Measurements from ENCODE around the gene CRB1.

CRB1 gene

GRCh38 chr1:197268012-197268411 is at the start of gene CRB1:
Gene CRB1, plus strand, starts transcription at chr1:197268252. Its CDS starts 161 bp downstream, at chr1:197268413.
- DNase-seq: no peak

DNA sequence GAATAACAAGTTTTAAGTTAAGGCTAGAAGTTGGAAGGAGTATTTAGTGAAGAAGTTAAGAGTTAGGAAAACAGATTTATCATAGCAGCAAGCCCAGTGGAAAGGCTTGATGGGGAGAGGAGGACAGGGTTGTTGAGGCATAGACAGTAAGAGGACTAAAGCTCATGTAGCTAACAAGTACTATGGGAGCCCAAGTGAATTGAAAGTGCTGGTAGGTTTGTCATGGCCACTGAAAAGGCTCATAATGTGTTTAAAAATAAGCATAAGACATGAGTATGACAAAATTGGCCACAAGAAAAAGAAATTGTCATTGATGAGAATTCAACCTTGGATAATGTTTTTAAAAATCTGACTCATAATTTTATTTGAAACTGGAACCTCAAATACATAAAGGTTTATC is 49.2 kb upstream of the CRB1 start:
- DNase-seq: no peak

DNA sequence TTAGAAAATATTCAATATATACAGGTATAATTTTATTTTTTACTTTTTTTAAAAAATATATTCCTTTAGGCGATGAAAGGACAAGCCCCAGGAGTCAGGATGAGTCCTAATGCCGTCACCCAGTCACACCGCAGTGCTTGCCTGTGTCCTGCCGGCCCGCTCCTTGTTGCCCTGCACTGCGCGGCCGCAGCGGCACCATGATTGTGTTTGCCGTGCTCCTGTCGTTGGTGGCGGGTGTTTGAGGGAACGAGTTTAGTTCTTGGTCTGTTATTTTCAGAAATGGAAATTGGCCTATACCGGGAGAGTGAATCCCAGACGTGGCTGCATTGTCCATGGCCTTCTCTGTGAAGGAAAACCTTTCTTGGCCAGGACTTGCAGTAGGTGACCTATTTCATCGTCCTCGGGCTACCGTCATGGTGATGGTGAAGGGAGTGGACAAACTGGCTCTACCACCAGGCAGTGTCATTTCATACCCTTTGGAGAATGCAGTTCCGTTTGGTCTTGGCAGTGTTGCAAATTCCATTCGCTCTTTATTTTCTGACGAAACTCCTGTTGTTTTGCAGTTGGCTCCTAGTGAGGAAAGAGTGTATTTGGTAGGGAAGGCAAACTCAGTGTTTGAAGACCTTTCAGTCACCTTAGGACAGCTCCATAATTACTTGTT is 45.9 kb upstream of the CRB1 start:
- no peak for DNase-seq

GRCh38 chr1:197222780-197223179 is 45.3 kb upstream of the CRB1 start:
- no peak for DNase-seq

DNA sequence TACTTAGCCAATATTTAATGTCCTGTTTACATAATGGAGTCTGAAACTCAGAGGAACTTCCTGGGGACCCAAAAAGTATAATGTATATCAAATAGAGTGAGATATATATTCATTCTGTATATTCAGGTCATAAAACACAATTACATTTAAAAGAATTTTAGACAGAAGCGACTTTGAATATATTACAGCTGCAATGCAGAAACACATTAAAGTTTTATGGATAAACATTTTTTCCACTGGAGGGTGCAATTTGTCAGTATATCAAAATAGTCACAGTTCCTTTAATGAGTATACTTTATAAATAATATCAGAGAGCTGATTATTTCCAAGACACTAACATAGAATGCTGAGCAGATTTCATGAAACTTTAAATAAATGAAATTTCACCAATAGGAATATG is 43.9 kb upstream of the CRB1 start:
- DNase-seq: no peak

DNA sequence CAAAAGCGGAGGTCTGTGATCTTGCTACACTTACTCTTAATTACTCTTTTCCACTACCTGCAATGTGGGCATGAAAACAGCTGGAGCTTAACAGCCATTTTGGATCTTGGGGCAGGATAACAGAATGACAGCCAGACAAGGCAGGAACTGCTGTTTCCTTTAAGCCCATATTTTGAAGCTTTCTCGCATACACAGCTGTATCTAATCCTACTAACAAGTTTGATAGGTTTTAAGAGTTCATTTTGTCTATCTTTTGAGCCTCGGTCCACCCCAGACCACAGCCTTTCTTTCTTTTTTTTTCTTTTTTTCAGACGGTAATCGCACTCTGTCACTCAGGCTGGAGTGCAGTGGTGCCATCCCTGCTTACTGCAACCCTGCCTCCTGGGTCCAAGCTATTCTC is 42.4 kb upstream of the CRB1 start:
- no peak for DNase-seq

DNA sequence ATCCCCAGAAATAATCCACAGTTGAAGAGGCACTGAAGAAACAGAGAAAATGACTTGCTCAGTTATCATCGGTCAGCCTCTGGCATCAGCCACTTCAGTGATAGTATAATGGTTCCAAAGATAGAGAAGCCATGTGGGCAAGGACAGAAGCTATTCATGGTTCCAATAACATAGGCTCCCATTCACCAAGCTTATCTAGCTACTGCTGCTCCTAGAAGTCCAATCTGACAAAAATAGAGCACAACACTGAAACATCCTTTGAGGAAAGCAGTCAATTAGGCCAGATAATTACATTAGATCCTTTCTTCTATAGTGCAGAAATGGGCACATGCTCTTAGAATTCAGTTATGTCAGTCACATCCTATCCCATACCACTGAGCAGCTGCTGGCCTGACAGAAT is 33.5 kb upstream of the CRB1 start:
- DNase-seq: no peak

GRCh38 chr1:197235355-197235754 is 32.7 kb upstream of the CRB1 start:
- no peak for DNase-seq

GRCh38 chr1:197247465-197247864 is 20.6 kb upstream of the CRB1 start:
- DNase-seq: no peak

DNA sequence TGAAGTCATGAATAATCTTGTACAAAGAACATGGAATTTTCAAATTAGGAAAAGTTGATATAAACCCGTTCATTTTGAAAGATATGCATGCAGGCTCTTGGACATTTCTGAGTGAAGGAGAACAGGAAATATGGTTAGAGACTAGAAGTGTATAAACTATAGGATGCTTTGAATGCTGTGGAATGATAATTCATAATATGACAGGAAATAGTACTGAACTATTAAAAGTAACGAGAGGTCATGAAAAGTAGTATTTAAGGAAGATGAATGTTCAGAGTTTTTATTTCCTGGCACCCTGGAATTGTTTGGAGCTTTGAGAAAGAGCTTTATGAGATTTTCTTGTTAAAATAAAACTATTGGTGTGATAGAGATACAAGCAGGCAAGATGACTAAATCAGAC is 18.7 kb upstream of the CRB1 start:
- no peak for DNase-seq

- no peak for DNase-seq
These were observed 17.4 kb upstream of the CRB1 start for GRCh38 chr1:197250616-197251015.

DNA sequence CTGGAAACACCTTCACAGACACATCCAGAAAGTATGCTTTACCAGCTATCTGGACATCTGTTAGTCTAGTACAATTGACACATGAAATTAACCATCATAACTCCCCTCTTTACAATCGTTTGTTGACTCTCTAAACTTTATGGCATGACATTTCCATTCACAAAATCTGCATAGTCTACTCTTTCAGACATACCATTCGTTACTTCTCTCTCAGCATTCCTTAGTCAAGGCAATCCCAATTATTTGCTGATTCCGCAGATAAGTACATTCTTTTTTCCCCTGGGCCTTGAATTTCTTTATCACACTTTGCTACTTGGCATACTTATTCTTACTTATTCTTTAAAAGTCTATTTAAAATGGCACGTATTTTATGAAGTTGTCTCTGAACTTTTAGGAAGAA is 15.1 kb upstream of the CRB1 start:
- DNase-seq: no peak

DNA sequence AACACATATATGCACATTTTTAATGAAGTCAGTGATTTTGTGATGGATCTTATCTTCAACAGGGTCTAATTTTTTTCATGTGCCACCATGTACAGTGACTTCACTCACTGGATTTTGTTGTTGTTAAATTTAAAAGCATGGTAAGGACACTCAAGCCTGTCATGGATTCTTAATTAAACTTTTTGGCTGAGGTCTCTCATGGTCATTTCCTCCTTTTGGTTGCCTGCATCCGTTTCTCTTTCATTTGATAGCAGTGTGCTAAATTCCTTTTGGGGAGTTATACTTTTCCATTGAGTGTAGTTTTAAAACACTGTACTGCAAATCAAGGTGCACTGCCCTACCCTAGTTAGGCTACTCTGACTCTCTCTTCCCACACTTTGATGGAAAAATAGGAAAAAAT is 13.2 kb upstream of the CRB1 start:
- no peak for DNase-seq

GRCh38 chr1:197264936-197265567 is 3.0 kb upstream of the CRB1 start:
- no peak for DNase-seq

- no peak for DNase-seq
These were observed 1.0 kb downstream of the CRB1 start for GRCh38 chr1:197269053-197269452.

DNA sequence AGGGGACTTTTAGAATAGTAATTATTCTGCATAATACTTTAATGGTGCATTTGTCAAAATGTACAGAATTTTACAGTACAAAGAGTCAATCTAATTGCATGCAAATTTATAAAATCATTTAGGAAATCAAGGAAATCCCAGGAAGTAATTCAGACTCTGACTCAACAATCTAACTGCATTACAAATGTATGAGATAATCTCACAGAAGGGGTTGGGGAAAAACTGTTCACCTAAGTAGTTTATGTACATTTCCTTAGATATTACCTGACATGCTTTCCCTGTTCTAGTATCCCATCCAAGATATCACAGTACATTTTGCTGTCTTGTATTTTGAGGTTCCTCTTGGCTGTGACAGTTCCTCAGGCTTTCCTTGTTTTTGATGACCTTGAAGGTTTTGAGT is 4.7 kb downstream of the CRB1 start:
- DNase-seq: no peak

DNA sequence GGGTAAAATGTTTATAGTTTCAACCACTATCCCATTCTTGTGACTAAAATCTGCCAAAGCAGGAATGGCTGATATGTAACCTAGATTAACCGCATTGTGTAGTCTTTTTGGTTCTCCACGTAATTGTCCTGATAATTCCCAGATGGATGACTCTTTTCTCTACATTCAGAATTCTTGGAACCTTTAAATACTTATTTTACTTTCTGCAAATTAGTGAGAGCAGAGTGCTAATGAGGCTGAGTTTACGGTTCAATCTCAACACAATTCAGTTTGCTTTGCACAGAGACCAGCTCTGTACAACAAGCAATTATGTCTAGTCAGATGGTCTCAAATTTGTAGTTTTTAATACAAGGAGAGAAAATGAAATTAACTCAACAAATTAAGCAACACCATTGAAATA is 9.1 kb downstream of the CRB1 start:
- no peak for DNase-seq

DNA sequence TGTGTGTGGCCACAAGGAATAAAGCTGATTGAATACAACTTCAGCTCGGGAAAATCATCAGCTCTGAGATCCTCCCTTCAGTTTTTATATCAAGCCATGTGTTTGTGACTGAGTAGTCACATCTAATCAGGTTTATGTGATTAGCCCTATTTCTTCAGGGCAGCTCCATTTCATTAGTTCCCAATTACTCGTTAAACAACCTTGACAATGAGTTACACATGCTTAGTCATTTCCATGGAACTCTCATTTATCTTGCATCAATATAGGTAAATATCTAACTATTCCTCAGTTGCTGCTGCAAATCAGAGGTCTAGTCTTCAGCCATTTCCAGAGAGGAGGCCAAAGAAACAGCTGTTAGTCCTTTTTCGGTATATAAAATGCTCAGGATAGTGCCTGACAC is 16.3 kb downstream of the CRB1 start:
- DNase-seq: no peak

- DNase-seq: no peak
These were observed 16.9 kb downstream of the CRB1 start for GRCh38 chr1:197284966-197285365.

DNA sequence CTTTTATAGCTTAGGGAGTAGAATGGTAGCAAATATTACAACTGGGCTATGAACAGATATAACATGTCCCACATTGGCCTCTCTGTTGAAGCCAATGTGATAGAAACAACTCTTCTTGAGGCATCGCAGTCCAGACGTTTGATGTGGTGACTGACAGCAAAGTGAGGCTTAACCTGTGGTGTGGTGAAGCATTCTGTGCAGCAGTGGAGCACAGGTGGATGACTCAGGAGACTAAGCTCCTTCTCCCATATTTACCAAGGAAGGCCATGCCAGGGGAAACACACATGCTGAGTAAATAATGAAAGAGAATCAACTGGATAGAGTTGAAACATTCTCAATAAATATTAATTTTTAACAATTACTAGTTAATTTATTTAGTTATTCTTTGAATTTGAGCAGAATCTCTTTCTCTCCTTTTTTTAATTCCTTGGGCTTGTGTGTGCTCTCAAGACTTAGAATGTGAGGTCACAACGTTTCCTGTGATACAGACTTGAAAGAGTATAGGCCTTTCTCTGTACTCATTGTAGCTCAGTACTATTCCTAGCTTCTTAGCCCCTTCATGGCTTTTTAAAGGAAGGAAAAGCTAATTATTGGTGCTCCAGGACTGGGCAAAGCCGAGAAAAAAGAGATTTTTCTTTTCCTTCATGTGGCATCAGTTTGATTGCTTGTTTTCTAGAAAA is 17.6 kb downstream of the CRB1 start:
- no peak for DNase-seq

GRCh38 chr1:197286634-197287033 is 18.6 kb downstream of the CRB1 start:
- DNase-seq: no peak

DNA sequence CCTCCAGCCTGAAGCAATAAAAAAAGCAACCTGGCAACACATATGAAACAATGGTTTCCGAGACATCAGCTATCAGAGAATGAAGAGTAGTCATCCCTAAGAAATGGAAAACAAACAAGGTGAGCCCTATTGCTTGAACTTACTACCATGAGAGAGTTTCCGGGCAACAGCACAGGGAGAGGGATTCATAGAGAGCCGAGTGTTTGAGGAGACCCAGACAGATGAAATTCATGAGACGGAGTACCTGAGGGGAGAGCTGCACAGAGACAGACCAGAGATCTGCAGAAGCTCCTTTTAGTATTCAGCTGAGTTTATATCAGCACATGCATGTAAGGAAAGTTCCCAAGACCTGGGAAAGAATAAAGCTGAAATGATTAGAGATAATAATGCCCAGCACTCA is 19.8 kb downstream of the CRB1 start:
- DNase-seq: no peak

DNA sequence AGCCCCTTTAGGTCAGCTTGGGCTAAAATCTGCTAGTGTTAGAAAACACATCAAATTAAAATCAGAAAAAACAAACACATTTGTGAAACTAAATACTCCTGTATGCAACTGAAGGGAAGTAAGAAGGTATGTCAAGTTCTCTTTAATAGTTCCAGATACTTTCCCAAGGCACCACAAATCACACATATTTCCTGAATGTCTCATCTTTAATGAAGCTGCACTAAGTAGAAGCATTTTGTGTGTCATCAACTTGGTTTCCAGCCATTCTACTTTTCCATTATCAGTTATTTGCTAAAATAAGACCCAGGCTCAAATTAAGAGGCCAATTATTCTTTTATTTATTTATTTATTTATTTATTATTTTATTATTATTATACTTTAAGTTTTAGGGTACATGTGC is 34.7 kb downstream of the CRB1 start:
- no peak for DNase-seq

DNA sequence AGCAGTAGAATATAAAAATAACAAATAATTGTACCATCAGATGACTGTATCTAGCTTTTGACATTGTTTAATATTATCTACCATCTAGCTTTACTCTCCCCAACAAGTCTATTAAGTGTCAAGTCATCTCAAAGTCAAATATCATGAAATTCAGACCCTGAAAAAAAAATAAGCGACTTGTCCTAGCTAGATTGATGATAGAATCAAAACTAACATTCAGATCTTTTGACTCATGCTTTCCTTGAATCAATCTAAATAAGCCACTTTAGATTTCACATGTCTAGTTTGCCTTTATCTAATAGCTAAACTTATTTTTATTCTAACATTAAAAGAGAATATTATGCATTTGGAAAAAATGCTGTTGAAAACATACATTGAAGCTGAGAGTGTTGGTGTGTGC is 35.4 kb downstream of the CRB1 start:
- no peak for DNase-seq
